Bronchial epithelial cell (primary cell): ENCODE measurements around the gene KIF3C. TPM values are rescaled to one million over a fixed set of nuclear protein-coding genes. Genes with fewer than 3 reads are reported as not detected.

Source experiments
- DNase-seq: peaks from one replicate; pipeline ENCODE4 v3.0.0-alpha.2; 2010; ENCODE audit warnings: low read depth
- FAIRE-seq: peaks from 2 replicates; lab custom pipeline; 2011; peaks lifted over from hg19 to GRCh38; lab: Jason Lieb, UNC
- H3K27me3 ChIP-seq: 2 replicates; pipeline ENCODE4 v1.5.1; 2011; ENCODE audit warnings: low read length; ENCODE audit not compliant: control insufficient read depth, insufficient read depth
- H3K36me3 ChIP-seq: 2 replicates; pipeline ENCODE4 v1.5.1; 2011; ENCODE audit warnings: low read length; ENCODE audit not compliant: control insufficient read depth, insufficient read depth
- H3K4me3 ChIP-seq: 2 replicates; pipeline ENCODE4 v1.5.1; 2011; ENCODE audit warnings: mild to moderate bottlenecking, low read depth, low read length, control low read depth
- CTCF ChIP-seq: IDR thresholded peaks from 2 replicates; pipeline ENCODE4 v1.5.1; 2011; ENCODE audit warnings: mild to moderate bottlenecking, moderate library complexity, low read length, control low read depth, inconsistent platforms; ENCODE audit not compliant: insufficient read depth, severe bottlenecking
- total RNA-seq: library from RNA; depleted of rRNA; stranded (reverse); fragments of >200 nt; gene quantifications from 2 replicates; pipeline ENCODE4 v1.2.1, GENCODE V29; 2014

The KIF3C gene
- total RNA-seq, 1 donor from 2014 or later: 1.6 TPM

GRCh38 chr2:25954199-25954752 lies 28.0 kb downstream of the KIF3C start:
- H3K36me3 ChIP-seq: peaks cover 1% of the 10 kb centered on the region
- TF ChIP-seq CTCF: no peak
- H3K27me3 ChIP-seq: no peaks in the 10 kb centered on the region
- FAIRE-seq (no peak), DNase-seq (no peak)
- no peak overlapping the region for H3K4me3 ChIP-seq

GRCh38 chr2:25951071-25951547 lies 31.2 kb downstream of the KIF3C start:
- H3K4me3 ChIP-seq: no peak overlapping the region
- H3K36me3 ChIP-seq: peaks cover 1% of the 10 kb centered on the region
- H3K27me3 ChIP-seq: no peaks in the 10 kb centered on the region
- peak; percentile 71 for DNase-seq
- FAIRE-seq: no peak
- TF ChIP-seq CTCF: peak; percentile 91

- Histone ChIP-seq H3K36me3 (no peaks in the 10 kb centered on the region), H3K4me3 (no peak overlapping the region), H3K27me3 (no peaks in the 10 kb centered on the region)
- no peak for FAIRE-seq
- no peak for DNase-seq
- TF ChIP-seq CTCF: no peak
These were observed 33.9 kb downstream of the KIF3C start for GRCh38 chr2:25948437-25948836.

GRCh38 chr2:25941042-25941441 lies 41.3 kb downstream of the KIF3C start:
- Histone ChIP-seq H3K4me3 (no peak overlapping the region), H3K27me3 (no peaks in the 10 kb centered on the region), H3K36me3 (no peaks in the 10 kb centered on the region)
- DNase-seq: no peak
- no peak for TF ChIP-seq CTCF
- FAIRE-seq: no peak

- FAIRE-seq (no peak), DNase-seq (no peak)
- Histone ChIP-seq H3K4me3 (no peak overlapping the region), H3K27me3 (no peaks in the 10 kb centered on the region), H3K36me3 (no peaks in the 10 kb centered on the region)
- TF ChIP-seq CTCF: no peak
These were observed 43.0 kb downstream of the KIF3C start for GRCh38 chr2:25939257-25939668.

GRCh38 chr2:25938345-25938744 lies 44.0 kb downstream of the KIF3C start:
- no peak for FAIRE-seq
- TF ChIP-seq CTCF: no peak
- Histone ChIP-seq H3K36me3 (no peaks in the 10 kb centered on the region), H3K27me3 (no peaks in the 10 kb centered on the region), H3K4me3 (no peak overlapping the region)
- DNase-seq: no peak
